DOHH2 (cell line): ENCODE results near the gene PRKAR1B.

Source experiments
- CTCF ChIP-seq: fragments of 200-600 bp; sonication (generic); IDR thresholded peaks from one replicate; pipeline ENCODE4 v1.5.1; 2014; ENCODE audit warnings: antibody characterized with exemption, mild to moderate bottlenecking, low read depth, low read length; ENCODE audit not compliant: poor library complexity, severe bottlenecking
- EZH2phosphoT487 ChIP-seq: fragments of 200-600 bp; sonication (generic); IDR thresholded peaks from 2 replicates; pipeline ENCODE4 v1.6.1; 2017; ENCODE audit warnings: borderline replicate concordance, mild to moderate bottlenecking, antibody characterized with exemption, low read length, moderate library complexity, mixed read lengths

DNA sequence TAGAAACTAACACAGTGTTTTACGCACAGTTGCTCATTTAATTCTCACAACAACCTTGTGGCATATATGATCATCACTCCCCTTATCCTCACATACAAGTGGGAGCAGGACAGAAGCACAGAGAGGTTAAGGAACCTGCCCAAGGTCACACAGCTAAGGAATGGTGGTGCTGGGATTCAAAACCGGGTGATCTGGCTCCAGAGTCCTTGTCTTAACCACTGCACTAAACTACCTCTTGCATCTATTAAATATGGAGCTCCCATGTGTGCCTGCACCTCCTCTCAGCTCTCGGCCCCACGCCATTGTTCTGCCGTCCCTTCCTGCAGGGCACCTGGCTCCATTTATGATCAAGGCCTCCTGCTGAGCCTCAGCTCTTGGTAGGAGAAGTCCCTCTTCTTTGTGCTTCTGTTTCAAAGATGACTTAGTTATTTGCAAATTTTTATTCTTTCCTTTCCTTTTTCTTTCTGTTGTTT lies 107.7 kb downstream of the PRKAR1B start:
- TF ChIP-seq CTCF (no peak), EZH2phosphoT487 (no peak)
